ENCODE measurements around the gene PELI2.

The PELI2 gene

GRCh38 chr14:56181681-56182085, 63.5 kb downstream of the PELI2 start:
- Histone ChIP-seq H3K27me3 (ENCODE audit: control insufficient read depth in 1 of 2, insufficient read depth in 1 of 2, low read length in 2 of 2) (no peaks in the 10 kb centered on the region), H3K27ac (ENCODE audit: low read length, poor library complexity, severe bottlenecking) (no peak overlapping the region), H2AK5ac (ENCODE audit: low read length, severe bottlenecking) (no peak overlapping the region), H3K9ac (ENCODE audit: low read length) (no peak overlapping the region), H2BK120ac (ENCODE audit: low read depth, low read length) (no peak overlapping the region), H4K91ac (ENCODE audit: low read length) (no peak overlapping the region), H2AFZ (ENCODE audit: low read depth, low read length) (no peak overlapping the region), H3K9me3 (ENCODE audit: control insufficient read depth, low read length) (no peaks in the 10 kb centered on the region), H3K18ac (ENCODE audit: low read depth in 1 of 2, low read length in 2 of 2) (no peak overlapping the region), H3K23ac (ENCODE audit: low read length in 2 of 2) (no peak overlapping the region), H2BK15ac (ENCODE audit: low read depth, poor library complexity, severe bottlenecking) (no peak overlapping the region), H3K79me1 (replicated peaks; ENCODE audit: low read length, poor library complexity, severe bottlenecking) (no peaks in the 10 kb centered on the region), H2BK5ac (ENCODE audit: low read depth, low read length, poor library complexity, severe bottlenecking) (no peak overlapping the region), H3K4me3 (ENCODE audit: insufficient read depth in 1 of 2, low read depth in 1 of 2, low read length in 2 of 2) (no peak overlapping the region), H3K14ac (ENCODE audit: low read length in 2 of 2) (no peak overlapping the region), H3K4me1 (ENCODE audit: control insufficient read depth, insufficient read depth, low read depth, low read length) (peaks cover 1% of the 10 kb centered on the region), H2BK12ac (ENCODE audit: low read length in 2 of 2) (no peak overlapping the region), H3K4ac (ENCODE audit: low read depth in 1 of 2, low read length in 2 of 2) (no peak overlapping the region), H3K36me3 (ENCODE audit: control insufficient read depth in 1 of 2, insufficient read depth in 2 of 2, low read depth in 1 of 2, low read length in 2 of 2) (no peaks in the 10 kb centered on the region), H3K4me2 (ENCODE audit: low read length, poor library complexity, severe bottlenecking) (no peak overlapping the region), H4K8ac (ENCODE audit: low read length) (no peak overlapping the region)
- DNase-seq, result no peak
- WGBS, result 84% methylated on average over 2 of the region's 2 CpGs

- no peak overlapping the region for H3K4me2 ChIP-seq (ENCODE audit: low read length, poor library complexity, severe bottlenecking)
- no peaks in the 10 kb centered on the region for H3K36me3 ChIP-seq (ENCODE audit: control insufficient read depth in 1 of 2, insufficient read depth in 2 of 2, low read depth in 1 of 2, low read length in 2 of 2)
- no peak overlapping the region for H2AFZ ChIP-seq (ENCODE audit: low read depth, low read length)
- no peak overlapping the region for H3K23ac ChIP-seq (ENCODE audit: low read length in 2 of 2)
- no peaks in the 10 kb centered on the region for H3K27me3 ChIP-seq (ENCODE audit: control insufficient read depth in 1 of 2, insufficient read depth in 1 of 2, low read length in 2 of 2)
- no peak for DNase-seq
- H3K4ac ChIP-seq (ENCODE audit: low read depth in 1 of 2, low read length in 2 of 2), result no peak overlapping the region
- H3K9me3 ChIP-seq (ENCODE audit: control insufficient read depth, low read length), result no peaks in the 10 kb centered on the region
- H4K91ac ChIP-seq (ENCODE audit: low read length), result no peak overlapping the region
- H2BK120ac ChIP-seq (ENCODE audit: low read depth, low read length), result no peak overlapping the region
- no peak overlapping the region for H3K18ac ChIP-seq (ENCODE audit: low read depth in 1 of 2, low read length in 2 of 2)
- H2BK5ac ChIP-seq (ENCODE audit: low read depth, low read length, poor library complexity, severe bottlenecking), result no peak overlapping the region
- H3K4me1 ChIP-seq (ENCODE audit: control insufficient read depth, insufficient read depth, low read depth, low read length), result peaks cover 1% of the 10 kb centered on the region
- 98% methylated on average over 3 of the region's 4 CpGs for WGBS
- no peak overlapping the region for H3K4me3 ChIP-seq (ENCODE audit: insufficient read depth in 1 of 2, low read depth in 1 of 2, low read length in 2 of 2)
- no peak overlapping the region for H3K9ac ChIP-seq (ENCODE audit: low read length)
- H2BK12ac ChIP-seq (ENCODE audit: low read length in 2 of 2), result no peak overlapping the region
- H3K27ac ChIP-seq (ENCODE audit: low read length, poor library complexity, severe bottlenecking), result no peak overlapping the region
- no peak overlapping the region for H4K8ac ChIP-seq (ENCODE audit: low read length)
- H2AK5ac ChIP-seq (ENCODE audit: low read length, severe bottlenecking), result no peak overlapping the region
- H3K79me1 ChIP-seq (replicated peaks; ENCODE audit: low read length, poor library complexity, severe bottlenecking), result no peaks in the 10 kb centered on the region
- H3K14ac ChIP-seq (ENCODE audit: low read length in 2 of 2), result no peak overlapping the region
- no peak overlapping the region for H2BK15ac ChIP-seq (ENCODE audit: low read depth, poor library complexity, severe bottlenecking)
These were observed 64.2 kb downstream of the PELI2 start for GRCh38 chr14:56182410-56182809.

DNA sequence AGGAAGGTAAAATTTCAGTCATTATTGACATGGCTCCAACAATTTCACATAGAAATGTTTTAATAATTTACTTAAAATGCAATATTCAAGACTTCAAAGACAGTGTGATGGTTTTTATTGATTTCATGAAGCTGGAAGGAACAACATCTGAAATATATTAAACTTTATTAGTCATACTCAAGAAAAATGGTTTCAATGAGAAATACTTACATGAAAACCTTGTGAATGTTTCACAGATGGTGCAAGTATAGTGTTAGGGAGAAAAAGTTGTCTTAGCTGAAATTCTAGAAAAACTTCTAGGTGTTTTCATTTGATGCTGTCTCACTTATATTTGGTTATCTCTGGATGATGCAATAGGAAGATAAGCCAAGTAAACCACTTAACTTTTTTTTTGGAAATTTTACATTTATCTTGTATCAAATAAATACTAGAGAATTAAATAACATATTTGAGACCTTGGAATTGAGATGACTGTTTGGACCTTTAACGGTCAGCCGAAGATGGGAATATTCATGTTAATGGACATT, 65.5 kb downstream of the PELI2 start:
- Histone ChIP-seq H3K23ac (ENCODE audit: low read length in 2 of 2) (no peak overlapping the region), H3K27me3 (ENCODE audit: control insufficient read depth in 1 of 2, insufficient read depth in 1 of 2, low read length in 2 of 2) (no peaks in the 10 kb centered on the region), H4K8ac (ENCODE audit: low read length) (no peak overlapping the region), H2AK5ac (ENCODE audit: low read length, severe bottlenecking) (no peak overlapping the region), H3K18ac (ENCODE audit: low read depth in 1 of 2, low read length in 2 of 2) (no peak overlapping the region), H3K14ac (ENCODE audit: low read length in 2 of 2) (no peak overlapping the region), H3K4ac (ENCODE audit: low read depth in 1 of 2, low read length in 2 of 2) (no peak overlapping the region), H2BK5ac (ENCODE audit: low read depth, low read length, poor library complexity, severe bottlenecking) (no peak overlapping the region), H3K27ac (ENCODE audit: low read length, poor library complexity, severe bottlenecking) (no peak overlapping the region), H3K9me3 (ENCODE audit: control insufficient read depth, low read length) (no peaks in the 10 kb centered on the region), H3K4me1 (ENCODE audit: control insufficient read depth, insufficient read depth, low read depth, low read length) (peaks cover 1% of the 10 kb centered on the region), H2AFZ (ENCODE audit: low read depth, low read length) (no peak overlapping the region), H2BK120ac (ENCODE audit: low read depth, low read length) (no peak overlapping the region), H3K4me2 (ENCODE audit: low read length, poor library complexity, severe bottlenecking) (no peak overlapping the region), H3K9ac (ENCODE audit: low read length) (no peak overlapping the region), H4K91ac (ENCODE audit: low read length) (no peak overlapping the region), H2BK15ac (ENCODE audit: low read depth, poor library complexity, severe bottlenecking) (no peak overlapping the region), H2BK12ac (ENCODE audit: low read length in 2 of 2) (no peak overlapping the region), H3K4me3 (ENCODE audit: insufficient read depth in 1 of 2, low read depth in 1 of 2, low read length in 2 of 2) (no peak overlapping the region), H3K36me3 (ENCODE audit: control insufficient read depth in 1 of 2, insufficient read depth in 2 of 2, low read depth in 1 of 2, low read length in 2 of 2) (no peaks in the 10 kb centered on the region), H3K79me1 (replicated peaks; ENCODE audit: low read length, poor library complexity, severe bottlenecking) (peaks cover 2% of the 10 kb centered on the region)
- no peak for DNase-seq
- WGBS, result no CpG with 5 or more reads among the region's 2 CpGs

GRCh38 chr14:56185992-56186391, 67.8 kb downstream of the PELI2 start:
- peaks cover 1% of the 10 kb centered on the region for H3K4me1 ChIP-seq (ENCODE audit: control insufficient read depth, insufficient read depth, low read depth, low read length)
- DNase-seq, result no peak
- H2BK12ac ChIP-seq (ENCODE audit: low read length in 2 of 2), result no peak overlapping the region
- H3K79me1 ChIP-seq (replicated peaks; ENCODE audit: low read length, poor library complexity, severe bottlenecking), result peaks cover 2% of the 10 kb centered on the region
- H2BK120ac ChIP-seq (ENCODE audit: low read depth, low read length), result no peak overlapping the region
- H4K8ac ChIP-seq (ENCODE audit: low read length), result no peak overlapping the region
- no peak overlapping the region for H3K27ac ChIP-seq (ENCODE audit: low read length, poor library complexity, severe bottlenecking)
- no peak overlapping the region for H2AK5ac ChIP-seq (ENCODE audit: low read length, severe bottlenecking)
- H2AFZ ChIP-seq (ENCODE audit: low read depth, low read length), result no peak overlapping the region
- no peak overlapping the region for H2BK15ac ChIP-seq (ENCODE audit: low read depth, poor library complexity, severe bottlenecking)
- H3K23ac ChIP-seq (ENCODE audit: low read length in 2 of 2), result no peak overlapping the region
- H3K36me3 ChIP-seq (ENCODE audit: control insufficient read depth in 1 of 2, insufficient read depth in 2 of 2, low read depth in 1 of 2, low read length in 2 of 2), result no peaks in the 10 kb centered on the region
- no peak overlapping the region for H3K18ac ChIP-seq (ENCODE audit: low read depth in 1 of 2, low read length in 2 of 2)
- no peak overlapping the region for H2BK5ac ChIP-seq (ENCODE audit: low read depth, low read length, poor library complexity, severe bottlenecking)
- no peak overlapping the region for H3K14ac ChIP-seq (ENCODE audit: low read length in 2 of 2)
- no peak overlapping the region for H3K4me3 ChIP-seq (ENCODE audit: insufficient read depth in 1 of 2, low read depth in 1 of 2, low read length in 2 of 2)
- H3K4me2 ChIP-seq (ENCODE audit: low read length, poor library complexity, severe bottlenecking), result no peak overlapping the region
- H4K91ac ChIP-seq (ENCODE audit: low read length), result no peak overlapping the region
- H3K4ac ChIP-seq (ENCODE audit: low read depth in 1 of 2, low read length in 2 of 2), result no peak overlapping the region
- no peak overlapping the region for H3K9ac ChIP-seq (ENCODE audit: low read length)
- H3K9me3 ChIP-seq (ENCODE audit: control insufficient read depth, low read length), result no peaks in the 10 kb centered on the region
- no peaks in the 10 kb centered on the region for H3K27me3 ChIP-seq (ENCODE audit: control insufficient read depth in 1 of 2, insufficient read depth in 1 of 2, low read length in 2 of 2)
